T-helper 2 cell treated with Interferon-gamma antibody and Interleukin-4, amounts not matched to agents 5 μg/mL and 100 μg/mL, for 36 hours (primary cell): ENCODE measurements around the gene CERS4.
"Not testable (repeated sequence)": the region's sequence is repeated elsewhere in the genome, so short reads cannot be mapped to it uniquely, and the experiment has no call there.

Experiments used
- DNase-seq: peaks from one replicate; pipeline ENCODE4 v3.0.0; 2021; ENCODE audit warnings: low spot score
- H3K27ac Mint-ChIP-seq: one replicate; pipeline ENCODE4 v1.8.0; 2021; ENCODE audit warnings: mild to moderate bottlenecking, mixed read lengths
- H3K27me3 Mint-ChIP-seq: one replicate; pipeline ENCODE4 v1.8.0; 2021; ENCODE audit warnings: low read depth, mixed read lengths
- H3K36me3 Mint-ChIP-seq: one replicate; pipeline ENCODE4 v1.8.0; 2021; ENCODE audit warnings: low read depth, mixed read lengths
- H3K4me1 Mint-ChIP-seq: one replicate; pipeline ENCODE4 v1.8.0; 2021; ENCODE audit warnings: low read depth, mixed read lengths
- H3K4me3 Mint-ChIP-seq: one replicate; pipeline ENCODE4 v1.8.0; 2022; ENCODE audit warnings: mild to moderate bottlenecking, moderate library complexity, mixed read lengths
- H3K9me3 Mint-ChIP-seq: one replicate; pipeline ENCODE4 v1.8.0; 2021; ENCODE audit warnings: mixed read lengths

Gene CERS4

DNA sequence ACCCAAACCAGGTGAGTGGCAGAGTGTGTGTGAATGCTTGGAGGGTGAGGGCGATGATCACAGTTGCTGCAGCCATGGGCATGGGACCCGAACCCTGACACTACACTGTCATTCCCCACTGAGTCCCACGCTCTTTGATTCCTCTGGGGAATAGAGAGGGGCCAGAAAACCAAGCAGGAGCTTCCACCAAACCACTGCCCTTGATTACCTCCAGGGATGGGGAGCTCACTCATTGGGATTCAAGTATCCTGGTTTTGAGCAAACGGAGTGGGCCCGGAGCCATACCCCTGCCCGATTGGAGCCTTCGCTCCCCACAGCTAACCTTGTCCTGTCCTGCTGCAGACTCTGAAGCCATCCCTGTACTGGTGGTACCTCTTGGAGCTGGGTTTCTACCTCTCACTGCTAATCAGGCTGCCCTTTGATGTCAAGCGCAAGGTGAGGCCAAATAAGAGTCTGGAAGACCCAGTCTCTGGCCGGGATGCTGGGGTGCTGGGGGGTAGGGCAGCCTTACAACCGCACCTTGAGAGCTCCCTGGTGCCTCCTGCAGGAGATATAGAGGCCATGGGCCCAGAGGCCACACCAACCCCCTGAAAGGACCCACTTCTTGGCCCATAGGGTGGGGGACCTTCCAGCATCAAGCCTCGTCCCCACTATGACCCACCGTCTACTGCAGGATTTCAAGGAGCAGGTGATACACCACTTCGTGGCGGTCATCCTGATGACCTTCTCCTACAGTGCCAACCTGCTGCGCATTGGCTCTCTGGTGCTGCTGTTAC, 47.3 kb downstream of the CERS4 start:
- Mint-ChIP-seq H3K27ac (no peak overlapping the region), H3K9me3 (no peaks in the 10 kb centered on the region)

DNA sequence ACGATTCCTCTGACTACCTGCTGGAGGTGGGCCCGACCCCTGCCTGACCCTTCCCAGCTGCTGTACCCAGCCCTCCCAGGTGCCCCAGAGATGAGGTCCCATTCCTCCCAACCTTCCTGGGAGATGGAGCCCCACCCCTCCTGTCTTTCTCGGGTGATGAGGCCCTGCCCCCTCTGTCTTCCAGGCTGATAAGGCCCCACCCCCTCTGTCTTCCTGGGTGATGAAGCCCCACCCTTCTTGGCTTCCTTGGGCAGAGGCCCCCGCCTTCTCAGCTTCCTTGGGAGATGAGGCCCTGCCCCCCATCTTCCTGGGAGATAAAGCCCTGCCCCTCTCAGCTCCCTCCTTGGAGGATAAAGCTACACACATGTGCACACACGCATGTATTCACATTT, 47.9 kb downstream of the CERS4 start:
- Mint-ChIP-seq H3K27ac (no peak overlapping the region), H3K4me3 (no peak overlapping the region), H3K36me3 (peaks cover 10% of the 10 kb centered on the region), H3K9me3 (no peaks in the 10 kb centered on the region), H3K4me1 (peaks cover 9% of the 10 kb centered on the region), H3K27me3 (no peaks in the 10 kb centered on the region)
- no peak for DNase-seq

More for the DNA sequence above, 47.3 kb downstream of the CERS4 start:
- Mint-ChIP-seq H3K27me3 (no peaks in the 10 kb centered on the region), H3K36me3 (peaks cover 10% of the 10 kb centered on the region), H3K4me3 (no peak overlapping the region), H3K4me1 (peaks cover 9% of the 10 kb centered on the region)
- no peak for DNase-seq

DNA sequence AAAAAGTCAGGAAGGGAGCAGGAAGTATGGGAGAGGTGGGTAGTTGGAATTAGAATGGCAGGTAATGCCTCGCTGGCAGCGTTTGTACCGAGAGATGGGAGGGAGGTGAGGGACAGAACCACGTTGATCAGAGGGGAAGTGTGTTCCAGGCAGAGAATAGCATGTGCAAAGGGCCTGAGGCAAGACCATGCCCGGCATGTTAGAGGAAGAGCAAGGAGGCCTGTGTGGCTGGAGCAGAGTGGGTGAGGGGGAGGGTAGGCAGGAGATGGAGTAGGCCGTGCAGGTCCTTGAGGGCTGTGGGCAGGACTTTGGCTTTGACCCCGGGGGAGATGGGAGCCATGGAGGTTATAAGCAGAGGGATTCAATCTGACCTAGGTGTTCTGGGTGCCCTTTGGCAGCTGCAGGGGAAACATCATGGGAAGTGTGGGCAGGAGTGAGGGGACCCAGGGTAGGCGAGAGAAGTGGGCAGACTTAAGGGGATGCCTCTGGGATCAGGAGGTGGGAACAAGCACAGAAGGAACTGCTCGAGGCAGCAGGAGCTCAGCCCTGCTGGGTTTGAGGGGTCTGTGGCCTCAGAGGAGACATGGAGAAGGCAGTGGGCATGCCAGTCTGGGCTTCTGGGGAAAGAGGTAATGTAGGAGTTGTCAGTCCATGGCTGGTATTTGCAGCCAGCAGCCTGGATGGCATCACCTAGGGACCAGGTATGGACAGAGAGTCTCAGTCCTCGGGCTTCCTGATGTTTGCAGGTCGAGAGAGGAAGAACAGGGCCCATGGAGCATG, 50.2 kb downstream of the CERS4 start:
- Mint-ChIP-seq H3K4me3 (no peak overlapping the region), H3K27ac (no peak overlapping the region)

DNA sequence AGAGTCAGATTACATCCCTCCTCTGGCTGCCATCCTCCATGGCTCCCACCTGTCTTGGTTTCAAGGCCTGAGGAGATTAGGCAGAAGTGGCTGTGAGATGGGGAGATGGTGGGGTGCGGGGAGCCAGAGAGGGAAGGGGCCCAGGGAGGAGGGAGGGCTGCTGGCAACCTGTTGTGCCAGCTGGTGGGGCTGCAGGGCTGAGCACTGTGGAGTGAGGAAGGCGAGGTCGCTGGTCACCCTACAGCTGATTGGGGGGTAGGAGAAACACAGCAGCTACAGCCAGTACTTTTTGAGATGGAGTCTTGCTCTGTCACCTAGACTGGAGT, 50.7 kb downstream of the CERS4 start:
- Mint-ChIP-seq H3K4me3 (no peak overlapping the region), H3K9me3 (no peaks in the 10 kb centered on the region), H3K27ac (no peak overlapping the region), H3K4me1 (peaks cover 7% of the 10 kb centered on the region), H3K27me3 (no peaks in the 10 kb centered on the region), H3K36me3 (peaks cover 8% of the 10 kb centered on the region)
- no peak for DNase-seq

More for the DNA sequence above, 50.2 kb downstream of the CERS4 start:
- Mint-ChIP-seq H3K4me1 (peaks cover 7% of the 10 kb centered on the region), H3K9me3 (no peaks in the 10 kb centered on the region), H3K27me3 (no peaks in the 10 kb centered on the region), H3K36me3 (peaks cover 8% of the 10 kb centered on the region)
- no peak for DNase-seq

- no peak for DNase-seq
- H3K36me3 Mint-ChIP-seq: peaks cover 7% of the 10 kb centered on the region
- H3K4me3 Mint-ChIP-seq: no peak overlapping the region
- no peaks in the 10 kb centered on the region for H3K27me3 Mint-ChIP-seq
- peaks cover 10% of the 10 kb centered on the region for H3K4me1 Mint-ChIP-seq
- H3K27ac Mint-ChIP-seq: no peak overlapping the region
- no peaks in the 10 kb centered on the region for H3K9me3 Mint-ChIP-seq
Measured at GRCh38 chr19:8261347-8261746, 52.2 kb downstream of the CERS4 start.

GRCh38 chr19:8261881-8262280, 52.7 kb downstream of the CERS4 start:
- Mint-ChIP-seq H3K4me1 (peaks cover 9% of the 10 kb centered on the region), H3K4me3 (no peak overlapping the region), H3K36me3 (peaks cover 7% of the 10 kb centered on the region), H3K27ac (no peak overlapping the region), H3K27me3 (no peaks in the 10 kb centered on the region), H3K9me3 (no peaks in the 10 kb centered on the region)
- DNase-seq: no peak

GRCh38 chr19:8262431-8262830, 53.3 kb downstream of the CERS4 start:
- peaks cover 5% of the 10 kb centered on the region for H3K4me1 Mint-ChIP-seq
- no peaks in the 10 kb centered on the region for H3K27me3 Mint-ChIP-seq

DNA sequence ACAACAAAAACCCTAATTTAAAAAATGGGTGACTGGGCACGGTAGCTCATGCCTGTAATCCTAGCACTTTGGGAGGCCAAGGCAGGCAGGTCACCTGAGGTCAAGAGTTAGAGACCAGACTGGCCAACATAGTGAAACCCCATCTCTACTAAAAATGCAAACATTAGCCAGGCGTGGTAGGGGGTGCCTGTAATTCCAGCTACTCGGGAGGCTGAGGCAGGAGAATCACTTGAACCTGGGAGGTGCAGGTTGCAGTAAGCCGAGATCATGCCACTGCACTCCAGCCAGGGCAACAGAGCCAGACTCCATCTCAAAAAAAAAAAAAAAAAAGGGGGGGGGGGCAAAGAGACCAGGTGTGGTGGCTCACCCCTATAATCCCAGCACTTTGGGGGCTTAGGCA, 55.1 kb downstream of the CERS4 start:
- H3K4me3 Mint-ChIP-seq, H3K27me3 Mint-ChIP-seq, H3K27ac Mint-ChIP-seq, H3K36me3 Mint-ChIP-seq, H3K9me3 Mint-ChIP-seq, H3K4me1 Mint-ChIP-seq, DNase-seq: not testable (repeated sequence)

More at GRCh38 chr19:8262431-8262830, 53.3 kb downstream of the CERS4 start:
- Mint-ChIP-seq H3K9me3 (no peaks in the 10 kb centered on the region), H3K27ac (no peak overlapping the region), H3K36me3 (peaks cover 2% of the 10 kb centered on the region), H3K4me3 (no peak overlapping the region)
- no peak for DNase-seq

DNA sequence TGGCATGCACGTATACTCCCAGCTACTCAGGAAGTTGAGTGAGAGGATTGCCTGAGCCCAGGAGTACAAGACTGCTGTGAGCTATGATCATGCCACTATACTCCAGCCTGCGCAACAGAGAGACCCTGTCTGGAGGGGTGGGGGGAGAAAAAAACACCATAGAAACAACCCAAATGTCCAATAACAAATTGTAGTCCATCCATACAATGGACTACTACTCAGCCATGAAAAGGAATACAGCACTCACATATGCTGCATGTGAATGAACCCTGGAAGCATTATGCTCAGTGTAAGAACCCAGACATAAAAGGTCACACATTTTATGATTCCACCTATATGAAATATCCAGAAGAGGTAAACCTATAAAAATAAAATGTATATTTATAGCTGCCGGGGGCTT, 56.7 kb downstream of the CERS4 start:
- no peak for DNase-seq
- no peak overlapping the region for H3K27ac Mint-ChIP-seq

DNA sequence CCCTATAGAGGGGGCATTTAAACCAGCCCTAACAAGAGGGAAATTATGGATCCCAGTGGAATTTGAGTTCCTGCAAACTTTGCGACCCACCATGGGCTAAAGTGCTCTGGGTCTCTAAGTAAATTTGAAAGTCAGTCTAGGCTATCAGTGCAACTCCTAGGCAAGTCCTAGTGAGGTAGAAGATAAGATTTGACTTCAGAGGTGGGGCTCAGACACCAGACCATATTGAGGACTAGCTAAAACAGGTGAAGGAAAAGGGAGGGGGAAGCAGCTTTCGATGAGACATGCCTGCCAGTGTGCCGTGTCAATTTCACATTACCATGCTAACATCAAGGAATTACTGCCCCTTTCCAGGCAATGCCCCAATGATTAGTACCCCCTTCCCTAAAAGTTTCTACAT, 60.6 kb downstream of the CERS4 start:
- no peak for DNase-seq
- H3K4me3 Mint-ChIP-seq: peak overlapping the region; percentile 87

More for the DNA sequence above, 56.7 kb downstream of the CERS4 start:
- peaks cover 13% of the 10 kb centered on the region for H3K4me1 Mint-ChIP-seq
- H3K9me3 Mint-ChIP-seq: no peaks in the 10 kb centered on the region
- H3K4me3 Mint-ChIP-seq: no peak overlapping the region
- H3K27me3 Mint-ChIP-seq: no peaks in the 10 kb centered on the region
- H3K36me3 Mint-ChIP-seq: no peaks in the 10 kb centered on the region

DNA sequence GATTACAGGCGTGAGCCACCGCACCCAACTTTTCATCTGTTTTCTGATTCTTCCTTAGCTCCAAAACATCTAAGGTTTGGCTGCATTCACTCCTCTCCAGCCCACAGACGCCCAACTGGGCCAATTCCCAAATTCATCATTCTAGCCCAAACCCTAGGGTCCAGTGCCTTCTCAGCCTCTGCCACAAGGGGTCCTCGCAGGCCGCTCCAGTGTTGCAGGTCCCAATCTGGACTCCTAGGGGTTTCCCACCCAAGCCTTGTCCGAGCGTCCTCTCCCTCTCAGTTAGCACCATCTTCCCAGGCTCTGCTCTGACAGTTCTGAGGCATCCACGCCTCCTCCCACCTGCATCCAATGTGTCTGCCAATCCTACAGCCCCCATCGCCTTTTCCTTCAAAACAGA, 67.3 kb downstream of the CERS4 start:
- DNase-seq, H3K9me3 Mint-ChIP-seq, H3K27me3 Mint-ChIP-seq, H3K27ac Mint-ChIP-seq, H3K36me3 Mint-ChIP-seq, H3K4me3 Mint-ChIP-seq, H3K4me1 Mint-ChIP-seq: not testable (repeated sequence)

More for the DNA sequence above, 60.6 kb downstream of the CERS4 start:
- peak overlapping the region; percentile 95 for H3K27ac Mint-ChIP-seq
- no peaks in the 10 kb centered on the region for H3K9me3 Mint-ChIP-seq
- no peaks in the 10 kb centered on the region for H3K36me3 Mint-ChIP-seq
- no peaks in the 10 kb centered on the region for H3K27me3 Mint-ChIP-seq
- peaks cover 13% of the 10 kb centered on the region for H3K4me1 Mint-ChIP-seq

- not testable (repeated sequence) for H3K4me3 Mint-ChIP-seq, H3K27me3 Mint-ChIP-seq, H3K9me3 Mint-ChIP-seq, H3K4me1 Mint-ChIP-seq, DNase-seq, H3K27ac Mint-ChIP-seq, H3K36me3 Mint-ChIP-seq
Measured at GRCh38 chr19:8291337-8291736, 82.2 kb downstream of the CERS4 start.

DNA sequence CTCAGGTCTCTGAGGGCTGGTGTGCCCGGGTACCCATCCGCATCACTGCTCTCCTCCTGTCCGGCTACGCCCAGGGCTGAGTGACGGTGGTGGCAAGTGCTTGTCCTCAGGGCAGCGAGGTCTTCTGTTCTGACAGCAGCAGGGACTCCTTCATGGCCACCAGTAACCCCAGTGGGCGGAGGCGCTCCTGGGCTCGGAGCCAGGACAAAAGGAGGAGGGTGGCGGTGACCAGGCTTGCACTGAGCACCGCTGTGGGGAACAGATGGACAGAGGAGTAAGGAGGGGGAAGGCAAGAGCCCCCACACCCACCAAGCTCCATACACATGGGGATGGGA, 93.2 kb downstream of the CERS4 start:
- DNase-seq: no peak
- Mint-ChIP-seq H3K27me3 (no peaks in the 10 kb centered on the region), H3K36me3 (peaks cover 2% of the 10 kb centered on the region), H3K9me3 (no peaks in the 10 kb centered on the region), H3K4me1 (peaks cover 11% of the 10 kb centered on the region), H3K27ac (no peak overlapping the region), H3K4me3 (no peak overlapping the region)

GRCh38 chr19:8302734-8303133, 93.6 kb downstream of the CERS4 start:
- Mint-ChIP-seq H3K9me3 (no peaks in the 10 kb centered on the region), H3K4me1 (peaks cover 15% of the 10 kb centered on the region), H3K27ac (no peak overlapping the region), H3K36me3 (peaks cover 2% of the 10 kb centered on the region), H3K27me3 (no peaks in the 10 kb centered on the region), H3K4me3 (no peak overlapping the region)
- DNase-seq: no peak
